ENCODE measurements around the gene PTX4.

PTX4 gene

GRCh38 chr16:1528921-1529537 lies 40.3 kb upstream of the PTX4 start:
- DNase-seq (ENCODE audit: low spot score) = no peak
- Histone ChIP-seq H3K27ac (no peak overlapping the region), H3K4me3 (no peak overlapping the region)
- no peak for TF ChIP-seq CTCF (IDR thresholded peaks at IDR 0.05)

GRCh38 chr16:1527836-1528811 lies 39.4 kb upstream of the PTX4 start:
- no peak overlapping the region for H3K4me3 ChIP-seq
- TF ChIP-seq CTCF (IDR thresholded peaks at IDR 0.05) = no peak
- no peak for DNase-seq (ENCODE audit: low spot score)
- H3K27ac ChIP-seq = no peak overlapping the region

- H3K27ac ChIP-seq = no peak overlapping the region
Measured at GRCh38 chr16:1526608-1527555, 38.1 kb upstream of the PTX4 start.

GRCh38 chr16:1525871-1526607 lies 37.3 kb upstream of the PTX4 start:
- H3K4me3 ChIP-seq = no peak overlapping the region
- TF ChIP-seq CTCF (IDR thresholded peaks at IDR 0.05) = no peak
- H3K27ac ChIP-seq = no peak overlapping the region
- DNase-seq (ENCODE audit: low spot score) = no peak

More at GRCh38 chr16:1526608-1527555, 38.1 kb upstream of the PTX4 start:
- no peak for DNase-seq (ENCODE audit: low spot score)
- TF ChIP-seq CTCF (IDR thresholded peaks at IDR 0.05) = no peak
- no peak overlapping the region for H3K4me3 ChIP-seq

- Histone ChIP-seq H3K27ac (no peak overlapping the region), H3K4me3 (no peak overlapping the region)
- no peak for DNase-seq (ENCODE audit: low spot score)
- no peak for TF ChIP-seq CTCF (IDR thresholded peaks at IDR 0.05)
Measured at GRCh38 chr16:1524366-1524765, 35.6 kb upstream of the PTX4 start.

- no peak for TF ChIP-seq CTCF (IDR thresholded peaks at IDR 0.05)
- no peak for DNase-seq (ENCODE audit: low spot score)
- H3K27ac ChIP-seq = no peak overlapping the region
- no peak overlapping the region for H3K4me3 ChIP-seq
Measured at GRCh38 chr16:1523581-1524245, 35.0 kb upstream of the PTX4 start.

Data from coronary artery (tissue), 2 donors.